Activated CD4-positive, CD25-positive, alpha-beta regulatory T cell treated with anti-CD3 and anti-CD28 coated beads, Interleukin-2, amount 50 U/mL, for 72 hours (primary cell): ENCODE results near the gene KCTD2.
"Not testable (repeated sequence)": the region's sequence is repeated elsewhere in the genome, so short reads cannot be mapped to it uniquely, and the experiment has no call there.

Experiments
- DNase-seq: peaks from one replicate; pipeline ENCODE4 v3.0.0; 2021

Gene KCTD2

DNA sequence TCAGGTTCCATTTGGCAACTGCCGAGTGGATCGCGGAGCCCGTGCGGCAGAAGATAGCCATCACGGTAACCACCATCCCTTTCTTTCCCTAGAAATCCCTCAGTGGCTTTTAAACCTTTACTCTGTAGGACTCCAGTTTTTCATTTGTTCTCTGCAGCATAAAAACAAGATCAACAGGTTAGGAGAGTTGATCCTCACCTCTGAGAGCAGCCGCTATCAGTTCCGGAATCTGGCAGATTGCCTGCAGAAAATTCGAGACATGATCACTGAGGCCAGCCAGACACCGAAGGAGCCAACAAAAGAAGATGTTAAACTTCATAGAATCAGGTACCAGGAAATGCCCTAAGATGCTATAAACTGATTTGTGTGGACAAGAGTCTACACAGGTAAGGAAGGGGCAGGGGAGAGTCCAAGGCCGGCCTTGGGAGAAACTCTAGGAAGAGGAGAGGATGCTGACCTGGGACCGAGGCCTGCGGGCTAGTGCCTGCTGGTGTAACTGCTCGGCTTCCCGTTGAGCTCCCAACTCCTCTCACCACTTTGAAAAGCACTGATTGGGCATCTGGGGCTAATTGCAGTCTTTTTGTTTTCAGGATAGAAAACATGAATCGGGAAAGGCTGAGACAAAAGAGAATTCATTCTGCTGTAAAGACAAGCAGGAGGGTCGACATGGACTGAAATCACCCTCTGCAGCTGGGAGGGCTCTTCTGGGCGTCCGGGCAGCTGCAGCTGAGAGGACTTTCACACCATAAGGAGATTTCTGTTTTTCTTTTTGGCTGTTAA is 26.5 kb upstream of the KCTD2 start:
- no peak for DNase-seq

DNA sequence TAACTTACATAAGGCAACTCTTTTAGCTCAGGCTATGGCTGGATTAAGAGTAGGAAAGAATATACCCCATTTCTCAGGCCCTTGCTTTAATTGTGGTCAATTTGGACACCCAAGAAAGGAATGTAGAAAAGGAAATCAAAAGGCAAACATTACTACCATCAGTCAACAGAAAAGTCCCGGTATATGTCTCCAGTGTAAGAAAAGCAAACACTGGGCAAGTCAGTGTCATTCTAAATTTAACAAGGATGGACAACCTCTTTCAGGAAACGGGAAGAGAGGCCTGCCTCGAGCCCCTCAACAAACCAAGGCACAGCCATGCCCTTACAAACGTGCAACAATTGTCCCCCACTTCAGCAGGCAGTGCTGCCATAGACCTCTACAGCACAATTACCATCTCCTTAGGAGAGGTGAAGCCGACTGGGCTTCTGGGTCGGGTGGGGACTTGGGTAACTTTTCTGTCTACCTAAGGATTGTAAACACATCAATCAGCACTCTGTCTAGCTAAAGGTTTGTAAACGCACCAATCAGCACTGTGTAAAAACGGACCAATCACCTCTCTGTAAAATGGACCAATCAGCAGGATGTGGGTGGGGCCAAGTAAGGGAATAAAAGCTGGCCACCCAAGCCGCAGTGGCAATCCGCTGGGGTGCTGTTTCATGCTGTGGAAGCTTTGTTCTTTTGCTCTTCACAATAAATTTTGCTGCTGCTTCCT is 22.2 kb upstream of the KCTD2 start:
- peak; percentile 51 for DNase-seq

DNA sequence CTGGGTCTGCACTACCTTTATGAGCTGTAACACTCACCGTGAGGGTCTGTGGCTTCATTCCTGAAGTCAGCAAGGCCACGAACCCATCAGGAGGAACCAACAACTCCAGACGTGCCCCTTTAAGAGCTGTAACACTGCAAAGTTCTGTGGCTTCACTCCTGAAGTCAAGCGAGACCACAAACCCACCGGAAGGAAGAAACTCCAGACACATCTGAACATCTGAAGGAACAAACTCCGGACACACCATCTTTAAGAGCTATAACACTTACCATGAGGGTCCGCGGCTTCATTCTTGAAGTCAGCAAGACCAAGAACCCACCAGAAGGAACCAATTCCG is 21.7 kb upstream of the KCTD2 start:
- not testable (repeated sequence) for DNase-seq

DNA sequence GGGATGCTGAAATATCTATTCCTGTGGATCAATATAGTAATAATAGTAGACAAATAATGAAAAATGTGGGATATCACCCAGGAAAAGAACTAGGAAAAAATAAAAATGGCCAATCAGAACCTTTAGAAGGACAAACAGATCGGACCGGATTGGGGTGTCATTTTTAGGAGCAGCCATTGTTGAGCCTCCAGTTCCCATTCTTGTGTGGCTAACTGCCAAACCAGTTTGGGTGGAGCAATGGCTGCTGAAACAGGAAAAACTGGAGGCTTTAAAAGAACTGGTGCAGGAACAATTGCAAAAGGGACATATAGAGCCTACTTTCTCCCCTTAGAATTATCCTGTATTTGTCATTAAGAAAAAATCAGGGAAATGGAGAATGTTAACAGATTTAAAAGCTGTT is 20.4 kb upstream of the KCTD2 start:
- not testable (repeated sequence) for DNase-seq

DNA sequence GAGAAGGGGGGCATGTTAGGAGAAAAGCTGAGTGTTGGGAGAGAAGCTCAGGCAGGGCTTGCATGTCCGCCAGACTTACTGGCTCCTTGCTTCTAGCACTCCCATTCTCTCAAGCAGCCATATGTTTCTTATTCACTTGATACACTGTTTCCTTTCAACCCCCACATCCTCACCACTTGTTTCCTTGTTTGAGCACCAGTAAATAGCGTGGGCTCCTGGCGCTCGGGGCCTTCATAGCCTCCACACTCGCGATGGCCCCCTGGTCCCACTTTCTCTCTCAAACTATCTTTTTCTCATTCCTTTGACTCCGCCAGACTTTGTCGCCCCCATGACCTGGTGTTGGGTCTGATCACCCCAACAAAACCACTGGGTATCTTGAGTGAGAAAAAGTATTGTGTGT is 16.9 kb upstream of the KCTD2 start:
- DNase-seq = no peak

DNA sequence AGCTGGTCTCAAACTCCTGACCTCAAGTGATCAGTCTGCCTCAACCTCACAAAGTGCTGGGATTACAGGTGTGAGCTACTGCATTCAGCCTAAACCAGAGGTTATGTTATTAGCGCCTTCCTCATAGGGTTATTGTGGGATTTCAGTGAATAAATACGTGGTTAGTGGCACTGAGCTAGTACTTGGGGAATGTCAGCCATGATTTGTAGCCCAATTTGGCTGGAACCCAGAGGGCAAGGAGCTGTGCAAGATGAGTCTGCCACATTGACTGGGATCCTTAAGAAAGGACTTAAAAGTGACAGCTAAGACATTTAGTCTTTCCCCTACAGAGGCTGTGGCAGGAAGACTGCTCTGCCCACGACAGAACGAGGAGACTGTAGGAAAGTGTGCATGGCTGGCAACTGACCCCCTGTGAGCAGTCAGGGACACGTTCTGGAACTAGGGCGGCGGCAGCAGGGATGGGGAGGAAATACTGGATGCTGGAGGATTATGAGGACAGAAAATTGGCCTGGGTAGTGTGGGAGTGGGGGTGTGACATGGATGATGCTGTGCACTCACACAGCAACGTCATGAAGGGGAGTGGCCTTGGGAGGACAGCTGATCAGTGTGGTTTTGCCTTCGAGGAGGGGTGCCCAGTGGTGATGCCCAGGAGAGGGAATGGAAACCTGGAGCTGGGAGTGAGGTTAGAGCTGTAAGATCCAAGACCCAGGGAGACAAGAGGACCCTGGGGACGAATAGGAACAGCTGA is 14.9 kb upstream of the KCTD2 start:
- DNase-seq = peak; percentile 57

DNA sequence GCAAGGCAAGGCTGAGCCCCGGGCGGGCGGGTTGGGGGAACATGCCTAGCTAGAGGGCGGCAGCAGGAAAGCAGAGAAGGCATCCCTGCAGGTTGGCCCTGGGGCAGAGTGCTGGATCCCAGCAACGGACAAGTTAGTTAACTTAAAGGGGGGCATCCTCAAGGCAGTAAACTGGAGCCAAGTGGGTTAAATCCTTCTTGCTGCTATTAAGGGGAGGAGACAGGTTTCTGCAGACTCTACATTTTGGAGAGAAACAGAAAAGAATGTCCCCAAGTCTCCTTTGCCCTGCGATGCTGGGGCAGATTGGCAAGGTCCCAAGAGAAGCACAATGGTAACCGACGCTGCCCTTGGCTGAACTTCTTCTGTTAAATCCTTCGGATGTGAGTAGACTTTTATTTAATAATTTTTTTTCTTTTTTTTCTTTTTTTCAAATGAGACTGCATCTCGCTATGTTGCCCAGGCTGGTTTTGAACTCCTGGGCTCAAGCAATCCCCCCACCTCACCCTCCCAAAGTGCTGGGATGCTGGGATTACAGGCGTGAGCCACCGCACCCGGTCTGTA is 14.2 kb upstream of the KCTD2 start:
- DNase-seq = no peak

DNA sequence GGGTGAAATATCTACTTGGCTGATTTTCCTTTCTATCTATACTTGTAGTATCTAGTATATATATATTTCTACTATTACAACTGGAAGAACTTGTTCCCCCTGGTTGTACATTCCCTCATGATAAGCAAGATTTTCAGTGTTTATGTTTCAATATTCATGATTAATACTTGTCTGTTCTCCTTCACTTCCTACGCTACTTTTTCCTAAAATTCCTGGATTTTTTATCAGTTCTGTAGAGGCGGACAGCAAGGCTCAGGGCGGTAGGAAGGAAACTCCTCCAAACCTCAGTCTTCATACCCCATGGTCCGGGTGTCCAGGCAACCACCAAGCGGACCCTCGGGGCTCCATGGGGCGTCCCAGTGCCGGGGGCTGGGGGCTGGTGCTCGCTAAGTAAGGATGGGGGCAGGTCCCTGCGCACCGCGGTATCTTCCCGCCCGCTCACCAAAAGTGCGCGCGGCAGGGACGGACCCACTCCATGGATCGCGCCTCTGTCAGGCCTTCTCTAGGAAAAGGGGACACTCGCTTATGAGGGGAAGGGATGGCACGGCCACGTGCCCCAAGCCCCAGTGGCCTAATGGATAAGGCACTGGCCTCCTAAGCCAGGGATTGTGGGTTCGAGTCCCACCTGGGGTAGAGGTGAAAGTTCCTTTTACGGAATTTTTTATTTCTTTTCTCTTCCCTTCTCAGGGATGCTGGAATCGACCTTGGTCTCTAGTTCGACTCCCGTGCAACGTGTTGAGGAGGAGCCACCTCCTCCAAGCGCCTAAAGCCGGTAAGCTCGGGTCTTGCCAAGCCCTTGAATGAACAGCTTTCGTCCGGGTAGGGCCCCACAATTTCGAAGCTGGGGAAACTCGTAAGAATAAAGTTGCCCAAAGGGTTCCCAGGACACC is 13.4 kb upstream of the KCTD2 start:
- DNase-seq = peak; percentile 97

DNA sequence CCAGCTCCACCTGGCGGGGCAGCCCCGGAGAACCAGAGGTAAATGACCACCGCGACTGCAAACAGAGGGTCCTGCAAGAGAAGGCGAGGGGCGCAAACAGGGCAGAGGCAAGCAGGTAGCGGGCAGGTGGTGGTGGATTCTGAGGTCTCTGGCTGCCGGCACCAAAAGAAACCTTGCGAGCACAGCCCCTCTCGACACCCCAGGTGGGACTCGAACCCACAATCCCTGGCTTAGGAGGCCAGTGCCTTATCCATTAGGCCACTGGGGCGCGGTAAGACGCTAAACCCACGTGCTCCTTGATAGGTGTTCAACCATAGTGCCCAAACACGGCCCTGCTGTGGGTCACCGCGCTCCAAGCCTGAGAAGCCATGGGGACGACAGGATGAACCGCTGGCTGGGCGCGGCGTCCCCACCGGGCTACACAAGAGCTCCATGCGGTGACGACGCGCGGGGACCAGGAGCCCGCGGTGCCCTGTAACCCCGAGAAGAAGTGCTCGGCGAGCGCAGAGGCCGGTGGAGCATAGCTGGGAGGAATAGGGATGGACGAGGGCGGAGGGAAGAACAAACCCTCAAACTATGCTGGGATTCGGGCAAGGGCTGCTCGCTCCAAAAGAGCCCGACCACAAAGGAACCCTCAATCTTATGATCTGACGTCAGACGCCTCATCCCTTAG is 12.7 kb upstream of the KCTD2 start:
- peak; percentile 93 for DNase-seq

DNA sequence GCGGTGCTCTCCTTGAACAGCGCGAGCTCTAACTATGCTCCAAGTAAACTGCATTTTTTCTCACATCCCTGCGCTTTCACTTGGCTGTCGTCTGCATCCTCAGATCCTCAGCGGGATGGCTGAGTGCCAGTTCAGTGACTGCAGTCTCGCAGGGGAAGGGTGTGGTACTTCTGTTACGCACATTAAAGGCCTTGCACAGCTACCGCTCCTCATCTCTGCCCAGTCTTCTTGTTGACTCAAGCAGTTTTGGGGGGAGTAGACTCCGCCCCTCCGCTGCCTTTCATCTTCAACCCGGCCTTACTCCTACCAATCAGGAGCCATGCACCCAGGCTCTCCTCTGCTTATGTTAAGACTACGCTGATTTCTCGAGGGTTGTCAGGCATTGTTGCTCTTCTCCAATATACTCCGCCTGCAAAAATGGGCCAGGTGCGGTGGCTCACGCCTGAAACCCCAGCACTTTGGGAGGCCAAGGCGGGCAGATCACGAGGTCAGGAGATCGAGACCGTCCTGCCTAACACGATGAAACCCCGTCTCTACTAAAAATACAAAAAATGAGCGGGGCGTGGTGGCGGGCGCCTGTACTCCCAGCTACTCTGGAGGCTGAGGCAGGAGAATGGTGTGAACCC is 10.3 kb upstream of the KCTD2 start:
- peak; percentile 48 for DNase-seq

DNA sequence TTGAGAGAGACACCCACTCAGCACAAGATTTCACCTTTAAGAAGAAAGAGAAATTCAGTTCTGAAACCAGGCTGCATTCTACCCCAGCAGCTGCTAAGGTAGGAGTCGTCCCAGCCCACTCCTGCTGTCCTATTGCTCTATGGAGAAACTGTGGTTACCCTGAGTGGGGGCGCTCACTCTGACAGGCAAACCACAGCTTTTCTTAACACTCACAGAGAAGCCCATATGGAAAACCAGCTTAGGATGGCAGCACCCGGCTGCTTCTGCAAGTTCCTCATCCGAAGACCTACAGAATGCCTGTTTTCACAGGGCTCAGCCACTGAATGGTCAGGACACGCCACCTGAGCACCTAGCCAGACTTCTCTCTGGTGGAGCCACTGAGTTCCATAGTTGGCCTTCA is 7.8 kb upstream of the KCTD2 start:
- no peak for DNase-seq

DNA sequence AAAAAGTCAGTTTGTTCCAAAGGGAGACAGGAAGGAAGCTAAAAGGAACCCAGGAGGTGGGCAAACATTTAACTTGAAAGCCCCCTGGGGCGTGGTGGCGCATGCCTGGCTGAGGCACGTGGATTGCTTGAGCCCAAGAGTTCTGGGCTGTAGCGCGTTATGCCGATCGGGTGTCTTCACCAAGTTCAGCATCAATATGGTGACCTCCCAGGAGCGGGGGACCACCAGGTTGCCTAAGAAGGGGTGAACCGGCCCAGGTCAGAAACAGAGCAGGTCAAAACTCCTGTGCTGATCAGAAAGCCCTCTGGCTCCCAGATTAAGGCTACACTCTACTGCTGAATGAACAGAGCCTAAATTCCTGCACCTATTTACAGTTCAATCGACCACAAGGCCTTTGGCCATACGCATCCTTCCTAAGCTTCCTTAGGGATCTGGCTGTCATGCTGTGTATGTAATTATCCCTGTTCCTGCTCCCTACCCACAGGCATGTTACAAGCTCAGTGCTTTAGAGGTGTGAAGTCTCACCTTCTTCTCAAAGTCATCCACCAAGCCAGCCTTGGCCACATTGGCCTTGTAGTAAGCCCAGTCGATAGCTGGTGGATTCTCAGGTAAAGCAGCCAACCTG is 5.3 kb upstream of the KCTD2 start:
- DNase-seq = no peak

DNA sequence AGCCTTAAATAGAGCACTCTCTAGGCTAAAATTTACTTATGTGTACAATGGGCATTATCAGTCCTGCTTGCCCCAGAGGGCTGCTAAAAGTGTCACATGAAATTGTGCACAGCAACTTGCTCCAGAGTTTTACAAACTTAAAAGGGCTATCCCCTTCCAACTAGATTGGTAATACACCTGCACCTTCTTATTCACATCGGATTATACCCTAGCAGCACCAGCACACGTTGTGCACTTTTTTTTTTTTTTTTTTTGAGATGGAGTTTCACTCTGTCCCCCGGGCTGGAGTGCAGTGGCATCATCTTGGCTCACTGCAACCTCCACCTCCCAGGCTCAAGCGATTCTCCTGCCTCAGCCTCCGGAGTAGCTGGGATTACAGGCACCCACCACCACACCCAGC is 3.2 kb upstream of the KCTD2 start:
- DNase-seq = not testable (repeated sequence)

DNA sequence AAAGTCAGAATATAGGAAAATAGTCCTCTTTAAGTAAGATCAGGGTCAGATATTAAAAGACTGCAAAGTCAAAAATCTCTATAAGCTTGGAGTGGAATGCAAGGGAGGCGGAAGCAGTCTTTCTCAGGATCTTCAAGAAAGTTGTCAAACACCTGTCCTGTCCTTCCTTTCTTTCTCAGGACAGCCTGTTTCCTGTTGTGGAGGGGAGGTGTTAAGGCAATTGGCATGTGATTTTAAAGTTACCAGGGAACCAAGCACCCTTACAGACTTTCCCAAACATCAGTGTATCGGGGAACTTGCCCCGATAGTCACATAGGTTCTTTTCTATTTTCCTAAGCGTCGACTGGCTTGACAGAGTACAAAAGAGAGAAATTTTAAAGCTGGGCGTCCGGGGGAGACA is 2.3 kb upstream of the KCTD2 start:
- no peak for DNase-seq

DNA sequence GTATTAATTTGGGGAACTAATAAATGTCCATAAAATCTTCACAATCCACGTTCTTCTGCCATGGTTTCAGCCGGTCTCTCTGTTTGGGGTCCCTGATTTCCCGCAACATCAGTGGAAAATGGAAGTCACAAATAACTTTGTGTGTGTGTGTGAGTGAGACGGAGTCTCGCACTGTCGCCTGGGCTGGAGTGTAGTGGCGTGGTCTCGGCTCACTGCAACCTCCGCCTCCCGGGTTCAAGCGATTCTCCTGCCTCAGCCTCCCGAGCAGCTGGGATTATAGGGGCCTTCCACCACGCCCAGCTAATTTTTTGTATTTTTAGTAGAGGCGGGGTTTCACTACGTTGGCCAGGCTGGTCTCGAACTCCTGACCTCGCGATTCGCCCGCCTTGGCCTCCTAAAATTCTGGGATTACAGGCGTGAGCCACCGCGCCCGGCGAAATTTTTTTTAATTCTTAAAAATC is 1.0 kb upstream of the KCTD2 start:
- DNase-seq = not testable (repeated sequence)

DNA sequence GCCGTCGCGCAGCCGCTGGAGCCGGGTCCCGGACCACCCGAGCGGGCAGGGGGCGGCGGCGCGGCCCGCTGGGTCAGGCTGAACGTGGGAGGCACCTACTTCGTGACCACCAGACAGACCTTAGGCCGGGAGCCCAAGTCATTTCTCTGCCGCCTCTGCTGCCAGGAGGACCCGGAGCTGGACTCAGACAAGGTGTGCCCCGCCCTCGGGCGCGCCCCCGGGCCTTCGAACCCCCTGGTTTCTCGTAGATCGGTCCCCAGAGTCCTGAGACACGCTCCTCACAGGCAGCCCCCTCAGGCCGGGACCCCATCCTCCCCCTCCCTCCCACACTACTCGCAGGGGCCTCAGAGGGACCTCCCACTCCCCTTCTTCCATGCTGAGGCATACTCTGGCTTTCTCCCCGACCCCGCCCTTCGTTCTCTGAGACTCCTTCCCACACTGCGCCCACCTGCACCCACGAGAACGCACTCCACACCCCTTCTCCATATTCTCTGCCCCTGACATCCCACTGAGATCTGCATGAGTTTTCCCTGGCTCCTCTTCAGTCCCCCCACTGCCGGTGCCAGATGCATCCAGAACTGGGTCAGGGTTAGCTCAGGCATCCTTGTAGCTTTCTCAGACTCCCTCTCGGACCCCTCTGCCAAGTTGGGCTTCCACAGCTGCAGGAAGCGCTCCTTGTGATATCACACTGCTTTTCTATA is 523 bp downstream of the KCTD2 start:
- peak; percentile 42 for DNase-seq

DNA sequence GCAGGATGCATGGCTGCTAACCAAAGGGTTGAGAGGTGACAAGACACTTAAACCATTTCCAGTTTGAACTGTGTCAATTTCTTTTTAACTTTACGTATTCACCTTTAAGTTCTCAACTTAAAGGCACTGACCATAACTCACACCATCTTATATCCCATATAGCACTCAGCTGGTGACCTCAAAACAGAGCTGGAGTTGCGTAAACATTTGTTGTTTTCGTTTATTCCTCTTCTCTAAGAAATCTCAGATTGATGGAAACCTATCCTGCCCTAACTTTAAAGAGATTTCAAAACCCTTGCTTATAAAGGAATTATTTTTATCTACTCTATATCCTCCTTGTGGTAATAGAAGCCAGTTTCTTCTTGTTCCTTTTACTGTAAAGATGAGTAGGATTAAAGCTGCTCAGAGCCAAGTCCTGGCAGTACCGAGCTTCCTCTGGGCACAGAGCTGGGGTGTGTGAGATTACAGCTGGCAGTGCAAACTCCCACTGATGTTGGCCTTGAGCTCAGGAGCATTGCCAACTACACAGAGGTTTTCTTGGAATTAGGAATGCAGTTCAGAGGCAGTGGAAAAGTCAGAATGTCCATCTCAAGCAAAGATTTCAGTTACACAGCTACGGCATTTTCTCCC is 1.3 kb downstream of the KCTD2 start:
- DNase-seq = no peak

DNA sequence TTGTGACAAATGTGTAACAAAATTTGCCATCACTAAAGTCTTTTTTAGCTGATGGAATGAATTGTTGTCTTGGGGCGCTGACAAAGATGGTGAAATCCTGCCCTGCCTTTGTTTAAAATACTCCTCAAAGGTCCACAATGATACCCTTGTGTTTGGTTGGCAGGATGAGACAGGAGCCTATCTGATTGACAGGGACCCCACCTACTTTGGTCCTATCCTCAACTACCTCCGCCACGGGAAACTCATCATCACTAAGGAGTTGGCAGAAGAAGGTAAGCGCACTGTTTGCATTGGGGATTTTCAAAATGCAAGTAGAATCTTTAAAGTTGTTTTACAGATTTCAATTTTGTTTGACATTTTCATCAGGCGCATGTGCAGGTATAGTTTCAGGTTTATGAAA is 2.0 kb downstream of the KCTD2 start:
- DNase-seq = no peak

DNA sequence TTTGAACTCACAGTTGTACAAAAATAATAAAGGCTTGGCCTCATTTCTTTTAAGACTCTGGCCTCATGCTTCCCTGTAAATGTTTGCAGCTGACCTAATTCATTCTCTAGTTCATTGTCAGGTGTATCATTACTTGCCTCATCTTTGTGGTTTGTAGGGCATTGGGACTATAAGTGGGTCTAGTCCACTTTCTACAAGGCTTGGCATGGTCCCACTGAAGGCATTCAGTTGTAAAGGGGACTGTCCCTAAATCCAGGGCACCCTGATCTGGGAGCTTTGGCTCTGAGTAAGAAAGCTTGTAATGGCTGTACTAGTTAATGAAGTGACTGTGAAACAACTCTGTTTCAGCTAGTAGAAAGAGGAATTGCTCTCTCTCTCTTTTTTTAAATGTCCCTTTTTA is 2.7 kb downstream of the KCTD2 start:
- DNase-seq = no peak

DNA sequence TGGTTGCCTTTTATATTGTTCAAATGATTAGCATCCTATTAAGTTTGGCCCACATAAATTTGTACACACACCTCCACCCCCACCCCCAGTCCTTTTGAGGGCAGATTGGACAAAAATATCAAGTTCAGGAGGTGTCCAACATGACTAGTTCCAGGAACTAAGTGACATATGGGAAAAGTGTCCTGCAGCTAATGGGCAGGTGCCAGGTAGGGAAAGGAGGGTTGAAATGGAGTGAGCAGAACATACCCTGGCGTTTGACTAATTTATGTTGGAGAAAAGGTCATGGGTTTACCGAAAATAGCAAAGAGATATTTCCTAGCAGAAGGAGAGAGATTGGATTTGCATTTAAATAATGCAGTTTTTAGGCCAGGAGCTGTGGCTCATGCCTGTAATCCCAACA is 4.9 kb downstream of the KCTD2 start:
- DNase-seq = no peak
